Fibroblast of the aortic adventitia (primary cell): ENCODE measurements around the gene GLDC. TPM values are rescaled to one million over a fixed set of nuclear protein-coding genes. Genes with fewer than 3 reads are reported as not detected.

Source experiments
- DNase-seq: peaks from one replicate; pipeline ENCODE4 v3.0.0-alpha.2; 2010; ENCODE audit warnings: low read depth
- H3K4me3 ChIP-seq: 2 replicates; pipeline ENCODE4 v1.5.1; 2011; ENCODE audit warnings: low read depth, mild to moderate bottlenecking, control low read depth, low read length, moderate library complexity
- total RNA-seq: library from RNA; depleted of rRNA; stranded (reverse); fragments of >200 nt; gene quantifications from 2 replicates; pipeline ENCODE4 v1.2.3, GENCODE V29; 2012; ENCODE audit warnings: low replicate concordance
- TF ChIP-seq, protein P1 (sequence below): IDR thresholded peaks from 2 replicates; pipeline ENCODE4 v1.5.1; 2011; ENCODE audit warnings: mild to moderate bottlenecking, low read length, control low read depth, inconsistent platforms; ENCODE audit not compliant: insufficient read depth

The GLDC gene
- total RNA-seq, 1 donor: 1.8 TPM

DNA sequence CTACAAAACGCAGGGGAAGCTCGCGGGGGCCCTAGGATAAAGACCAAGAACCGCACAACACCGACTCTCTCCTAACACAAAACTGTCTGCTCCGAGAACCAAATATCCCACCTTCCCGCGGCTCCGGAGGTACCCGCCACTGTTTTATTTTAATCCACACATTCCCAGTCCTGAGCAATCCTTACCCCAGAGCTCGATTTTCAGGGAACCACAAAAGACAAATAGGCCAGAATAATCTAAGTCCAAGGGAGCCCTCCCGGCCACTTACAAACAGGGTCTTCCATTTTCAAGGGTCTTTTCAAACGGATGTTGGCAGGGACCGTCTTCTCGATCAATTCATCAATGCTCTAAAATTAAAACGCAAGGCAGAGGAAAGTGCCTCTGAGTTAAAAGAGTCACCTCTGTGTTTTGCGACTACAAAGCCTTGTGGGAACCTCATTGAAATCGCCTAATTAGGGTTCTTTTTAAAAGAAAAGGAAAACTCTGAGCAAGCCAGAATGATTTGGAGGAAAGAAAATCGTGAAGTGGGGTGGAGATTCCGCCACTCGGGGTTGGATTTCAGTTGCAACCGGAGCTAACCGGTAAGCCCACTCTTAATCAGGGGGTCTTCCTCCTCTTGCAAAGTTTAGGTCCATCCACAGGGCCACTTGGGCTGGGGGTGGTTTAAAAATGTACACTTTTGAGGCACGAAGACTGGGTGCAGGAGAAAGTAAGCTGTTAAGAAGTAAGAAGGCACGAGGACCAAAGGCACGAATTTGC lies 1.0 kb downstream of the GLDC start:
- no peak overlapping the region for H3K4me3 ChIP-seq
- no peak for DNase-seq
- TF ChIP-seq, protein P1, sequence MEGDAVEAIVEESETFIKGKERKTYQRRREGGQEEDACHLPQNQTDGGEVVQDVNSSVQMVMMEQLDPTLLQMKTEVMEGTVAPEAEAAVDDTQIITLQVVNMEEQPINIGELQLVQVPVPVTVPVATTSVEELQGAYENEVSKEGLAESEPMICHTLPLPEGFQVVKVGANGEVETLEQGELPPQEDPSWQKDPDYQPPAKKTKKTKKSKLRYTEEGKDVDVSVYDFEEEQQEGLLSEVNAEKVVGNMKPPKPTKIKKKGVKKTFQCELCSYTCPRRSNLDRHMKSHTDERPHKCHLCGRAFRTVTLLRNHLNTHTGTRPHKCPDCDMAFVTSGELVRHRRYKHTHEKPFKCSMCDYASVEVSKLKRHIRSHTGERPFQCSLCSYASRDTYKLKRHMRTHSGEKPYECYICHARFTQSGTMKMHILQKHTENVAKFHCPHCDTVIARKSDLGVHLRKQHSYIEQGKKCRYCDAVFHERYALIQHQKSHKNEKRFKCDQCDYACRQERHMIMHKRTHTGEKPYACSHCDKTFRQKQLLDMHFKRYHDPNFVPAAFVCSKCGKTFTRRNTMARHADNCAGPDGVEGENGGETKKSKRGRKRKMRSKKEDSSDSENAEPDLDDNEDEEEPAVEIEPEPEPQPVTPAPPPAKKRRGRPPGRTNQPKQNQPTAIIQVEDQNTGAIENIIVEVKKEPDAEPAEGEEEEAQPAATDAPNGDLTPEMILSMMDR: no peak

DNA sequence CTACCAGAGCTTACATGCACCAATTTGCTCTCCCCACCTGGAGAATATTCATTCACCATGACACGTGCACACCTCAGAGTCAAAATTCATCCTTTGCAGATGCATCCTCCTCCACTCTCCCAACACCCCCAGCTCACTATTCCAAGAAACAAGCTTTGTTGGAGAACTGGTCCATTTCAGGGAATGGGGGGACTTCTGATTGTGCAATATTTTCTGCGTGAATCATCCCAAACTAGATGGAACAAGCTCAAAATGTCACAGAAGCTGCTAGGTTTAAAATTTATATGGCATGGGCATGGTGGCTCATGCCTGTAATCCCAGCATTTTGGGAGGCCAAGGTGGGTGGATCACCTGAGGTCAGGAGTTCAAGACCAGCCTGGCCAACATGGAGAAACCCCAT lies 3.6 kb downstream of the GLDC start:
- TF ChIP-seq, protein P1: no peak
- no peak for DNase-seq

DNA sequence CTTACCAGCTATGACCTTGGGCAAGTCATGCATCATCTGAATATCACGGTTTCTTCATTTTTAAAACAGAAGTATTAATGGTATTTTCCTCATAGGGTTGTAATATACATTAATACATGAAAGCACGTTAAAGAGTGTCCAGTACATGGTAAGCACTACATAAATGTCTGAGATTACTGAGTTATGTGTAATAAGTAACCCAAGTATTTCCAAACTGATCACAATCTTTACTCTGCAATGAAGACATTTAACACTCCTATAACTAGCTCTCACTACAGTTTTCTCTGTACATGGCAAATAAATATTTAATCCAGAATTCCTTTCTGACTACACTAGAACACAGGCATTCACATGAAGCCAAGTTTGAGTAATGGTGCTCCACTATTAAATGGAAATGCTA lies 4.0 kb downstream of the GLDC start:
- TF ChIP-seq, protein P1: no peak
- no peak overlapping the region for H3K4me3 ChIP-seq
- no peak for DNase-seq

More for the DNA sequence above, 3.6 kb downstream of the GLDC start:
- H3K4me3 ChIP-seq: no peak overlapping the region

DNA sequence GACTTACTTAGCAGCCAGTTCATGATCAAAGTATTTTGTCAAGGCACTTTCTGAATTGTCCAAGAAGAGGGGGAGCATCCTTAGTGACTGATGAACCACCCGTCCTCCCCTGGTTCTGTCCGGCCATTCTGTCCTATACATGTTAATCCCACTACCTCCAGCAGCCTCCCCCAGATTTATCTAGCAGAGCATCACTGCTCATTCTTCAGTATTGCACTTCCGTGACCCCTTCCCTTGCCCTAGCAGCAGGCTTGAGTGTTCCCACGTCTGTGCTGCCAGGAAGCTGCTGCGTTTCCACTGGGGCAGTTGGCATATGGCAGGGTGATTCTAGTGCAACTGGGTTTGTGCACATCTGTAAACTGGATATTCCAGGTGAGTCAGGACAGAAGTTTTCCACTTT lies 4.5 kb downstream of the GLDC start:
- no peak for DNase-seq
- H3K4me3 ChIP-seq: no peak overlapping the region
- TF ChIP-seq, protein P1: no peak

DNA sequence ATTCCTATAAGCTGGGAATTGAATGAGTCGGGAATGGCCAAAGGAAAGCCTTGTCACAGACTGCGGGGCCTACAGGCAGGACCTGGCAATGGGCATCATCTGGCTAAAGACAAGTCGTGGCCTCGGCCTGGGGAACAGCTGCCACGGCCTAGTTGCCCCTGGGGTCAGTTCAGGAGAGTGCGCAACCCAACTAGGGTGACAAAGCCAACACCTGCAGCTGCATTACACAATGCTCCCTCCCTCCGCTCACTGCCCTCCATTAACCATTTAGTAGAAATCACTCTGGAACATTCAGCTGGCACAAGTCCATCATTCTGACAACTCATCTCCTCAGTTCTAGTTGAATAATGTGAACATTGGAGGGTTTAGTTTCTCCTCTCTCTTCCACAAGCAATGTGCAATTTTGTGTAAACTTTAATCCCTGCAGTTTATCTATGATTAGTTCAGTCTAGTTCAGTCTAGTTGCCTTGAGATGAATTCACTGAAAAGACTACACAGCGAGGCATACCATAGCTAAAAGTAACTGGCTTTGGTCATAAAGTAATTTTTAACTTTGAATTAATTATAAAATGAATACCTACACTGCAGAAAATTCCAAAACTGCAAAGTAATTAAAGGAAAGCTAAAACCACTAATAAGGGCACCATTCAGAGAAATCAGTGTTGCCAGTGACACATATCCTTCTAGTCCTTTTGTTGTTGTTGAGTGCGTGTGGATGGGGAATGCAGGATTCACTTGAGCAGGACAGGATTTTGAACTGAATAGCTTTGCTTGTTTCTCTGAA lies 5.1 kb downstream of the GLDC start:
- no peak overlapping the region for H3K4me3 ChIP-seq
- TF ChIP-seq, protein P1: no peak
- DNase-seq: no peak

DNA sequence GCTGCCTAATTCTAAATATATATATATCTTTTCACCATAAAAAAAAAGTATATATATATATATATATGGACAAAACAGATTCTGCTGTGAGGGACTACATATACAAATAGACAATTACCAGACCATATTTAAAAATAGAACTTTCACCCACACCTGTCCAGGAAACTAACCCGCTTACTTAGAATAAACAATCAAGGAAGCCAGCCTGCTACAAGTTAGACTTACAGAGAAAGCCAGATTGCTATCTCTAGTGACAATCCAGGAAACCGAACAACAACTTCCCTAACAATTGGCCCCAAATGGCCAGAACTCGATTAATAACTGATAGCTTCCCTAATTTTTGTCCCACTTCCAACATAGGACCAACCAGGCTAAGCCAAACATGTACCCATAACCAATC lies 5.9 kb downstream of the GLDC start:
- DNase-seq: no peak
- no peak overlapping the region for H3K4me3 ChIP-seq
- TF ChIP-seq, protein P1: no peak
